Left forelimb (tissue), 1 donor: ENCODE results near the gene SEMA4G.

Experiments used
- DNase-seq: peaks from one replicate; pipeline ENCODE4 v3.0.0-alpha.2; 2018; ENCODE audit warnings: low spot score

The SEMA4G gene

DNA sequence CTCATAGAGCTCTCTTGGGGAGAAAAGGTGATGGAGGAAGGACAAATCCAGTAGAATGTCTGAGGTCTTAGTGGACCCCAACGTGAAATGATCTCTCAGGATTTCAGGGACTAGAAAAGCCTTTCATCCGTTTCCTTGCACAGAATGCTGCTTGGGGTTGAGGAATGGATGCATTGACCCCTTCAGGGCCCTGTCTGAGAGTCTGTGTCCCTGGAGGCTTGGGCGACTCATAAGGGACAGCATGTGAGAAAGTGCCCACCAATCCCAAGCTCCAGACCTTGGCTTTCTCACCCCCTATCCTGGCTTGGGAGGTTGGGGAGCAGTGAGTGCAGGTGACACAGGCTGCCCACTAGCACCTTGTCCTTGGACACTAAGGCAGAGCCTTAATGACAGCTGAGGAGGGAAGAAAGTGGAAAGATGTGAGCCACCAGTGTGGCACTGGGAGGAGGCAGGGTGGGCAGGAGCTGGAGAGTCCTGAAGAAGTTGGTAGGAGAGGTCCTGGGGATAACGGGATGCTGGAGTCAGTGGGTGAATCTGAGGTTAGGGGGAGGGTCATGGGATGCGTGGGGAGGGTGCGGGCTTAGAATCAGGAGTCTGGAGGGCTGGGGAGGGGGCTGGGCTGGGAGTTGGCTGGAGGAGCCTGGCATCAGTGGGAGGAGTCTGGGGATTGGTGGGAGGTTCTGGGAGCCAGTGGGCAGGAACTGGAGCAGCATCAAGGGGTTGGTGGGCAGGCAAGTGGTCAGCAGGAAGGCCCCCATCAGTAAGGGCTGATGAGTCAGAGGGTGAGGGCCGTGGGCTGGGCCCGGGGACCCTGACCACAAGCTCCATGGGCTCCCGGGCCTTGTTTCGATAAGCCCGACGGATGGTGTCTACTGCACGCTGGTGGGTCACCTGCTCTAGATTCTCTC is 38.9 kb downstream of the SEMA4G start:
- no peak for DNase-seq

DNA sequence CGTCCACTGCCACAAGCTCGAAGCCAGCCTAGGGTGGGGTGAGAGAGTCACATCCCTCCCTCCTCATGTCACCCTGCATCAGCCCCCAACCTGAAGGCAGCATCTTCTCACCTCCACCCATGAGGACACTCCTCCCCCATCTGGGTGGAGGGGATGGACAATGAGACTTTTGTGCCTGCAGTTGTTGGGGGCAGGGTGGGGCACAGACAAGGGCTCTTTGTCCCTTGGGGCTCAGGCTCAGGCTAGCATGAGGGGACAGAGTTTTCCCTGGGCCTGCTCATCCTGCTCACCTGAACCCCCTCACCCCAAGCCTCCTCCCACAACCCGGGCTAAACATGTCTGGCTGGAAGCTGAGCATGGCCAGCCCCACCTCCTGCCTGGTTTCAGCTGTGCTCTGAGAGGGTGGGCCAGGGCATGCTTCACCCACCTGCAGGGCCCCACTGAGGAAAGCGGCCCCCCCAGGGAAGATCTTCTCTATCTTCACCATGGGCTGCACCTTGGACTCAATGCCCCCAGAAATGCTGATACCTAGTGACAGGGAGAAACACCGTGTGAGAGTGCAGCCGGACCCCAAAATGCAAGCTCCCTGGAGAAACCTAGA is 39.6 kb downstream of the SEMA4G start:
- DNase-seq = no peak

DNA sequence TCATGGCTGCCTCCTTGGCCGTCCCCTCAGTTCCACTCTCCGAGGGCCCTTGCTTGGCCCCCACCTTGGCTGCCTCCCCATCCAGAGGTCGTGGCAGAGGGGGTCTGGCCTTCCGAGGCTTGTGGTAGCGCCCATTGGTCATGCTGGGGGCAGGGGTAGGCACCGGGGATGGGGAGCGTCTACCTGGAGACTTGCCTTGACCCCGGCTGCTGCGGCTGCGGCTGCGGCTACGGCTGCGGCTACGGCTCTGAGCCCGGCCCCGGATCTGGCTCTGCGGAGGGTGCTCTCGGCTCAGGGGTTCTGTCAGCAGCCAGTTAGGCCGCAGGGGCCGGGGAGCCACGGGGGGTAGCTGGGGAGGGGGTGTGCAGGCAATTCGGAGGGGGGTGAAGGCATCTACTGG is 41.0 kb downstream of the SEMA4G start:
- DNase-seq = no peak

DNA sequence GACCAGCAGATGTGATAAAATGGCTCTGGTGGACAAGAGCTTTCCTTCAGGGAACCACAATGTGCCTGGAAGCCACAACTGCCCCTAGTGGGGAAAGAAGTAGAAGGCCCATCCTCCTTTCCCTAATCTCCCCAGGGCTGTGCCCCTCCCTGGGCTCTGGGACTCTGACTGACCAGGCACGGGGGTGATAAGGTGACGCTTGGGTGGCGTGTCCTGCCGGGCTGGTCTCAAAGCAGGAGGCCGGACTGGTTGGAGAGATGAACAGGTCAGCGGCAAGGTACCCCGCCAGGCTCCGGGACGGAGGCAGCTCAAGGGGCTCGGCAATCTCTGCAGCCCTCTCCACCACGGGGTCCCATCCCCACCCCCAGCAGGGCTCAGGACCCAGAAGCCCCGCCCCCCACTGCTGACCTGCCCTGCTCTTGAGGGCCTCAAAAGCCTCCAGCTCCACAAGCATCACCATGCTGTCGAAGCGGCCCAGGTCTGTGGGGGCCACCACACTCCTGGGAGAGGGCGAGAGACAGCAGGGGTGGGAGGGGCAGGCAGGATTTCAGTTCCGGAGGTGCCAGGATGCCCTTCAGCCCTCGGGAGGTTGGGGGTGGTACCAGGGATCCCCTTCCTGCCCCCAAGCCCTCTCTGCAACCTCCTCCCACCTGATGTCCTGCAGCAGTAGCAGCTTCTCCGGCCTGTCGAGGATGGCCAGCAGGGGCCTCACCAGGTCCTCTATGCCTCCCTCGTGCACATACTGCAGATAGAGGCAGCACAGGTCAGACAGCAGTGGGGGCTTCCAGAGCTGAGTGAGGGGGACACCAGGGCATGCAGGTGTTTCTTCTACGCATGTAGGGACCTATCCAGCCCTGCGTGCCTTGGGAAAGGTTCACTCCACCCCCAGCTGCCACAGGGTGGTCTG is 42.5 kb downstream of the SEMA4G start:
- DNase-seq = no peak

DNA sequence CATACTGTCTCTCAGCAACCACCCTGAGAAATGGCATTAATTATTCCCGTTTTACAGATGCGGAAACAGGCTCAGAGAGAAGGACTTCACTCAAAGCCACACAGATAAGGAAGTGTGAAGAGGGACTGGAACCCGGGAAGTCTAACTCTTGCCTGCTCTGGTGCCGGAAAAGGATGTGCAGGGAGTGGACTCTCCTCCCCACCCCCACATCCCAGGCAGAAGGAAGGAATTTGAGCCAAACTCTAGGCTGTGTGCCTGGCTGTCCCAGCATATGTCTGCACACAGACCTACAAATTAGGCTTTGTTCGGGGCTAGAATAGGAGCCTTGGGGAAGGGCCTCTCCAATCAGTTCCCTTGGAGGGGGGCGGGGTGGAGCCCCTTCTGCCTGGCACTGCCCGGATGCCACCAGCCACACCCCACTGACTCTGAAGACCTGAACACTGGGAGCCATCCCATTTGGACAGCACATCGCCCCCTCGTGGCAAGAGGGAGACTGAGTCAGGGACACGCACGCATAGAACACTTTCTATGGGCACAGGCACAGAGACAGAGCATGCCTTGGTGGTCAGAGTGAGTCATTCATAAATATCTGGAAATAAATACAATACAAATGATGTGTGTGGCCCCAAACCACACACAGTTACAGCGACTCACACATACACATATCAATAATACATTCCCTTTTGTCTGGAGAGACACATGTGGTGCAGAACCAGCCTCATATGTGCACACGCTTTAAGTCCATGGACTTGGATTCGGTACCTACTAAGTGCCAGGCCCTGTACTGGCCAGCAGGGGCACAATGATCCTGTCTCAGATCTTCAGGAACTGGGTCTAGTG is 43.4 kb downstream of the SEMA4G start:
- peak; percentile 82 for DNase-seq

DNA sequence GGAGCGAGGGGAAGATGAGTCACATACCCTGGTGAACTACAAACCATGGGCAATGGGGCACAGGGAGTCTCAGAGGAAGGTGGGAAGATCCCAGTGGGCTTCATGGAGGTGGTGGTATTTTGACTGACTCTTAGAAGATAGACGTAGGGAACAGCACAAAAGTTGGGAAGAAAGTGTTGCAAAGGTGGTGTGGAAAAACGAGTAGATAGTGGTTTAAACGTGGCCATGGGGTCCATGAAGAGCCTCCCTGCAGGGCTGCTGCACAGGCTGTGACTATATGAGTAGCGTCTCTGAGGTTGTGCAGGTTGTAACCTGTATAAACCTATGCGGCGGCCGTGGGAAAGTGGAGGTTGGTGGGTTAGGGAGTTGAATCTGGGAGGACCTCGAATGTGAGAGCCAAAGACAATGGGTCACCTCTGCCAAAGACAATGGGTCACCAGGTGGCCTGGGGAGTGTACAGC is 44.1 kb downstream of the SEMA4G start:
- no peak for DNase-seq

DNA sequence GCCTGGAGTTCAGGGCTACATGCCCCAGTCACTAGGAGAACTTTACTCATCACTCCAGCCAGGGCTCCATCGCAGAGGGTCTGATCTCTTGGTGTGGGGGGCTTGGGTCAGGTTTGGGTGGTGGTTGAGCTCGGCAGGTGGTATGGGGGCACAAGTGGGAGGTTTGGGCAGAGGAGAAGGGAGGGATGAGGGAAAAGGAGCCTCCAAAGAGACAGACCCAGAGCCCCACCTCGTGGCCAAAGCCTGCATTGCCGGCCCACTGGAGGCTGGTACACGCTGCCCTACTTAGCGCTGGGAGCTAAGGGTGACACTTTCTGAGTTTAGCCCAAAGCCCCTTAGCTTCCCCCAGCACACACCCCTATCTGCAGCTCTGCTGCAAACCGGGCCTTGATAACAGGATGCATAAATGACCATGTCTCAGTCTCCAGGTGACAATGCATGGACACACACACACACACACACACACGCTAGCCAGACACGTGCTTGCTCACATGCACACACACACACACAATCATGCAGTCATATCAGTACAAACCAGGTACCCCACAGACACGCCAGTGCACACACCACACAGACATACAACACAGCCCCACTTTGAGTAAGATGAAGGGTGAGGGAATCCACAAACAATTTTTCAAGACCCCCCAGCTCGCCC is 45.1 kb downstream of the SEMA4G start:
- DNase-seq = peak; percentile 88

DNA sequence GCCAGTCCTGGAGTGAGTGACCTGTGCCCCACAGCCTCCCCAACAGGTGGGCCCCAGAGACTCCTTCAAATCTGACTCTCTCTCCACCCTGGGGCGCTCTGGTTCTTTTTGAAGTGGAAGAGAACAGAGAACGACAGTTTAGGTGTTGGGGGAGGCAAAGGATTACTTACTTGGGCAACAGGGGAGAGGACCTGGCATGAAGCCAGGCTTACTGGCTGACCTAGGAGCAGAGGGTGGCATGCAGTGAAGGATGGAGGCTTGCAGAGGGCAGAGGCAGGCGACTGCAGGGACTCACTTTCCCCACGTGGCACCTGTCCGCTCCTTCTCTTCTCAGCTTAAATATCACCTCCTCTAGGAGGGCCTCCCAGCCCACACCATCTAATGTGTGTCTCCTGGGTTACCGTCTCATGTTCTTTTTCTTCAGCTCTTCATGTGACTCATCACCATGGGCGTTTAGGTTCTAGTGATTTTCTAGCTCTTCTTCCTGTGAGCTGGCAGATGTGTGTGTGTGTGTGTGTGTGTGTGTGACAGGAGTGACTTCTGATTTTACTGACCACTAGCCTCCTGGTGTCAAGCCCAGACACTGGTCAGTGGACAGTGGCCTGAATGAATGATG is 45.8 kb downstream of the SEMA4G start:
- no peak for DNase-seq

DNA sequence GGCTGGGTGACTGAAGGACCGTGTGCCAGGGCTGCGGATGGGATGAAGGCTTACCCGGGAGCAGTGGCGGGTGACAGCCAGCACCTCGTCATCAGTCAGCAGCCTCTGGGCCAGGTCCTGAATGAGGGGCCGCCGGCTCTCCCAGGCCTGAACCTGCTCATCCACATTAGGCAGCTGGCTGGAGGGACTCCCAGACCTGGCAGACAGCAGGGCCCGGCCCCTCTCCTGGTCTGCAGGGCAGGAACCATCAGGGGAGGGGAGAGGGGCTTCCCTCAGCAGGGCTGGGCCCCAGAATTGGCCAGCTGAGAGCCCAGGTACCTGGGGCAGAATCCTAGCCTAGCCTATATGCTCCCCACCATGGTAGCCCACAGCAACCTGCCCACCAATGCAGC is 46.3 kb downstream of the SEMA4G start:
- DNase-seq = no peak

DNA sequence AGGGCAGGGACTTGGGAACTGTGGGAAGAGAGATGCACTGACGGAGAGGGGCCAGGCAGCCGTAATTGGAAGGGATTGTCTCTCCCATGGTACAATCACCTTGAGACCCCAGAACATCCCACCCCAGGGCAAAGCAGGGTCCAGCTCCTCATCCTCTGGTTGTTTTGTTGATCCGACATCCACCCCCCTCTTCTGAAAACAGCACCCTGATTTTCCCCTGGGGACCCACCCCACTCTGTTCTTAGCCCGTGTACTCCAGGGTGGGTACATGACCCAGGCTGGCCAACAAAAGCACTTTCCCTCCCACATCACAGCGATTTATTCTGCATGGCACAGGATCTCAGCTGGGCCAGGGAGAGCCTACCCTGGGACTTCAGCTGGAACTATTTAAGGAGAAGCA is 47.5 kb downstream of the SEMA4G start:
- DNase-seq = no peak

DNA sequence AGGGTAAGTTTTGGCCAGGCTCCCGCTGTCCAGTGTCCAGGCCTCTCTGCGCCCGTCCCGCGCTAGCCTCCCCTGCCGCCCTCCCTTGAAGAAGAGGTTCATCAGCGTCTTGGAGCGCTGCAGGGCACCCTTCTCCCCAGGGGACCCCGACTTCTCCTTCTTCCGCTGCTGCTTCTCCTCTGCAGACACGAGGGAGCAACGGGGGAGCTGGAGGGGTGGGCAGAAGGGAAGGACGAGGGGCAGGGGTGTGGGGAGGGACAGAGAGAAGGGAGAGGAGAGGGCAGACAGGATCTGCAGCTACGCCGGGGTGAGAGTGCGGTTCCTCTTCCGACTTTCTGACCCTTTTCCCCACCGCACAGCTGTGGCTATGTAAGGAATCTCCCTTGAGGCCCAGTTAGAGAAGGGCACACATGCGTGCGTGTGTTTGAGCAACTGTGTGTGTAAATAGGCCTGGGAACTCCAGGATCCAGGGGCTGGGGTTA is 48.9 kb downstream of the SEMA4G start:
- DNase-seq = no peak

DNA sequence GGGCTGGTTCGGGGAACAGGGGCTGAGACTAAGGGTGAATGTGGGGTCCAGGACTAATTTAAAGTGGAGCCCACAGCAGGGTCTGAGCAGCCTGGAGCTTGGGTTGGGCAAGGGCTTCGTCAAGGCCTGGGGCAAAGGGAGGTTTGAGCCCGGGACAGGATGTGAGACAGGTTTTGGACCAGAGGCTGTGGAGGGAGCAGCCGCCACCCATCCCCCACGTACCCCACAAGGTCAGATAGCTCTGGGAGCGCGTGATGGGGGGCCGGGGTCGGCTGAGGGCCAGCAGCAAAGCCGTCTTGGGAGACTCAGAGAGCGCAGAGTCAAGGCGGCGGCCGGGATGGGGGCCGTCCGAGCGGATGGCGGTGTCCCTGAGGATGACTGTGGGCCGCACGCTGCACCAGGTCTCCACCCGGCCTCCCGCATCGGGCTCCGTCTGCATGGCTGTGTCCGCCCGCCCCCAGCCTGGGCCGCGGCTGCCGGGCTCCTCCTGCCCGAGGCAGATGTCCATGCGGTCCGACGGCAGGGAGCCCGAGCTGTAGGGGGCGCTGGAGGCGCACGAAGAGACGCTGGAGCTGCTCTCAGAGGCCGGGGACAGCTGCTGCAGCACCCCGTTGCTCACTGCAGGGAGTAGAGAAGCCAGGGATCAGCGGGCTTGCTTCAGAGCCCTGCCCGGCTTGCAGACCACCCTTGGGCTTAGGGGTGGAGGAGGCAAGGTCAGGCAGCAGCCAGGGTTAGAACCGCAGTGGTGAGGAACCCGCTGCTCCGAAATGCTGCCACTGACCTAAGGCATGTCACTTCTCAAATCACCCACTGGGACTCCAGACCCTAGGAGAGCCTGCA is 49.5 kb downstream of the SEMA4G start:
- peak; percentile 84 for DNase-seq
